GM12878 (cell line): ENCODE data around the gene TMC8. TPM values are rescaled to one million over a fixed set of nuclear protein-coding genes. Genes with fewer than 3 reads are reported as not detected.

Experiments
- BACH1 ChIP-seq: fragments of 450-650 bp; IDR thresholded peaks from 2 replicates; pipeline ENCODE4 v1.6.1; 2017; ENCODE audit warnings: mild to moderate bottlenecking, borderline replicate concordance
- CREM ChIP-seq: IDR thresholded peaks from 2 replicates; pipeline ENCODE4 v1.6.1; 2014; ENCODE audit warnings: antibody characterized with exemption, low read depth
- FOXK2 ChIP-seq: fragments of 450-650 bp; IDR thresholded peaks from 2 replicates; pipeline ENCODE4 v1.6.1; 2017; ENCODE audit warnings: mild to moderate bottlenecking, moderate library complexity
- NFYB ChIP-seq: IDR thresholded peaks from 2 replicates; pipeline ENCODE4 v1.6.1; 2011; ENCODE audit warnings: low read depth, mild to moderate bottlenecking, low read length, improper control_type of control experiment, moderate library complexity; ENCODE audit not compliant: insufficient read depth
- POLR2AphosphoS2 ChIP-seq: IDR thresholded peaks from 2 replicates; pipeline ENCODE4 v1.6.1; 2011; ENCODE audit warnings: low read depth, mild to moderate bottlenecking, low read length, improper control_type of control experiment, moderate library complexity
- RBBP5 ChIP-seq: fragments of 200-600 bp; sonication (generic); conservative IDR thresholded peaks from 2 replicates; pipeline ENCODE4 v1.6.1; 2016
- REST ChIP-seq: IDR thresholded peaks from 2 replicates; pipeline ENCODE4 v1.6.1; 2012; ENCODE audit warnings: mild to moderate bottlenecking, low read depth, low read length
- SPI1 ChIP-seq: IDR thresholded peaks from 2 replicates; pipeline ENCODE4 v1.6.1; 2011; ENCODE audit warnings: low read depth, mild to moderate bottlenecking, low read length, moderate library complexity, borderline replicate concordance; ENCODE audit not compliant: insufficient read depth
- ZBTB33 ChIP-seq: fragments of 450-650 bp; IDR thresholded peaks from 2 replicates; pipeline ENCODE4 v1.6.1; 2017; ENCODE audit warnings: mild to moderate bottlenecking
- ZNF207 ChIP-seq: fragments of 450-650 bp; IDR thresholded peaks from 2 replicates; pipeline ENCODE4 v1.6.1; 2014; ENCODE audit warnings: antibody characterized with exemption, mild to moderate bottlenecking, borderline replicate concordance
- ZNF24 ChIP-seq: fragments of 450-650 bp; IDR thresholded peaks from 2 replicates; pipeline ENCODE4 v1.6.1; 2017; ENCODE audit warnings: antibody characterized with exemption, mild to moderate bottlenecking
- ZNF274 ChIP-seq: IDR thresholded peaks from one replicate; pipeline ENCODE4 v1.8.0; 2011; ENCODE audit not compliant: insufficient read length, insufficient read depth
- polyA plus RNA-seq, 11 experiments: library from polyadenylated mRNA; depleted of rRNA in 4 of 11; unstranded in 6 of 11; stranded (reverse) in 5 of 11; fragments of >200 nt; fragmentation: Nextera tagmentation in 4 of 11; fragmentation: Illumina TruSeq in 1 of 11; extraction: Ambion mirVana in 4 of 11; extraction: Trizol in 1 of 11; gene quantifications; 1 replicate in 1 of 11; 2 replicates in 10 of 11; pipeline versions ENCODE4 v1.2.1 to v1.2.3, GENCODE V29; 2011 to 2016; ENCODE audit warnings: inconsistent platforms in 2 of 11, missing spikeins in 2 of 11, low read depth in 1 of 11
- total RNA-seq, 4 experiments: library from RNA; depleted of rRNA in 3 of 4; stranded (reverse); fragments of >200 nt in 3 of 4; fragmentation: Illumina TruSeq in 1 of 4; extraction: Trizol in 1 of 4; gene quantifications; 2 replicates each; pipeline versions ENCODE4 v1.2.1 to v1.2.3, GENCODE V29; 2013 to 2021
- TF ChIP-seq, protein P1 (sequence below): fragments of 450-650 bp; IDR thresholded peaks from 2 replicates; pipeline ENCODE4 v1.6.1; 2017; ENCODE audit warnings: mild to moderate bottlenecking, moderate library complexity
- TF ChIP-seq, protein P2 (sequence below): fragments of 450-650 bp; formaldehyde crosslinking; IDR thresholded peaks from 2 replicates; pipeline ENCODE4 v1.5.0; 2022; ENCODE audit warnings: mild to moderate bottlenecking, missing genetic modification characterization

TMC8 gene
- total and polyA plus RNA-seq, 10 of the 15 experiments (the other 5 are each of a cell fraction or from before 2014, with no cell fraction given), result 2.7 to 128 (median 40.0) TPM

DNA sequence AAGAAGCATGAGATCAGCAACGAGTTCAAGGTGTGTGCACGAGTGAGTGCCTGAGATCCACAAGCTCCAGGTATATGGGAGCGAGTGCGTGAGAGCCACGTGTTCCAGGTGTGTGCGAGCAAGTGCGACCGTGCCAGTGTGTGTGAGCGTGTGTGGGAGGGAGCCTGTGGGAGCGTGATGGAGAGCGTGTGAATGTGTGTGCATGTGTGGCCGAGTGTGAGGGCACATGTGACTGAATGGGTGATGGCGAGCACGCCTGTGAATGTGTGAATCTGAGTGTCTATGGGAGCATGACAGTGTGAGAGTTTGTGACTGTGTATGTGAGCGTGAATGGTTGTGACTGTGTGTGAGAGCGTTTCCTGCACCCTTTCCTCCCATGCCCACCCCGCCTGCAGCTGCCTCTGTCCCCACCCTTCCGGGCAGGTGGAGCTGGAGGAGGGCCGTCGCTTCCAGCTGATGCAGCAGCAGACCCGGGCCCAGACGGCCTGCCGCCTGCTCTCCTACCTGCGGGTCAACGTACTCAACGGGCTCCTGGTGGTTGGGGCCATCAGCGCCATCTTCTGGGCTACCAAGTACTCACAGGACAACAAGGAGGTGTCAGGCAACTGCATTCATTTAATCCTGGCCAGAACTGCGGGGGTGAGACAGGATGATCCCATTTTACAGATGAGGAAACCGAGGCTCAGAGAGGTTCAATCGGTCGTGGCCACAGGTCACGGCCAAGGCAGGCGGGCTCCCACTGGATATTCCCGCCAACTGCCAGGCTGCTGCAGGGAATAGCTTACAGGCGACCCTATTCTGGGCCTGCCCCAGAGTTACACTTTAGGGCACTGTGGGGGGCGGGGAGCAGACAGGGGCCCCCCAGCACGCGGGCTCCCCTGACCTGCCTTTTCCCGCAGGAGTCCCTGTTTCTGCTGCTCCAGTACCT lies 3.7 kb downstream of the TMC8 start (continued):
- TF ChIP-seq REST (0 out of 2 replicates have a peak, but pooled peaks have one; percentile 11), ZBTB33 (no peak), ZNF24 (peak; percentile 87), BACH1 (peak; percentile 68; the same call in 1 of the 2 replicates), ZNF274 (no peak), RBBP5 (no peak), SPI1 (no peak), FOXK2 (no peak; the same call in 1 of the 2 replicates), ZNF207 (no peak), NFYB (no peak), POLR2AphosphoS2 (no peak), CREM (peak; percentile 48; the same call in 1 of the 2 replicates)
- TF ChIP-seq, protein P1, sequence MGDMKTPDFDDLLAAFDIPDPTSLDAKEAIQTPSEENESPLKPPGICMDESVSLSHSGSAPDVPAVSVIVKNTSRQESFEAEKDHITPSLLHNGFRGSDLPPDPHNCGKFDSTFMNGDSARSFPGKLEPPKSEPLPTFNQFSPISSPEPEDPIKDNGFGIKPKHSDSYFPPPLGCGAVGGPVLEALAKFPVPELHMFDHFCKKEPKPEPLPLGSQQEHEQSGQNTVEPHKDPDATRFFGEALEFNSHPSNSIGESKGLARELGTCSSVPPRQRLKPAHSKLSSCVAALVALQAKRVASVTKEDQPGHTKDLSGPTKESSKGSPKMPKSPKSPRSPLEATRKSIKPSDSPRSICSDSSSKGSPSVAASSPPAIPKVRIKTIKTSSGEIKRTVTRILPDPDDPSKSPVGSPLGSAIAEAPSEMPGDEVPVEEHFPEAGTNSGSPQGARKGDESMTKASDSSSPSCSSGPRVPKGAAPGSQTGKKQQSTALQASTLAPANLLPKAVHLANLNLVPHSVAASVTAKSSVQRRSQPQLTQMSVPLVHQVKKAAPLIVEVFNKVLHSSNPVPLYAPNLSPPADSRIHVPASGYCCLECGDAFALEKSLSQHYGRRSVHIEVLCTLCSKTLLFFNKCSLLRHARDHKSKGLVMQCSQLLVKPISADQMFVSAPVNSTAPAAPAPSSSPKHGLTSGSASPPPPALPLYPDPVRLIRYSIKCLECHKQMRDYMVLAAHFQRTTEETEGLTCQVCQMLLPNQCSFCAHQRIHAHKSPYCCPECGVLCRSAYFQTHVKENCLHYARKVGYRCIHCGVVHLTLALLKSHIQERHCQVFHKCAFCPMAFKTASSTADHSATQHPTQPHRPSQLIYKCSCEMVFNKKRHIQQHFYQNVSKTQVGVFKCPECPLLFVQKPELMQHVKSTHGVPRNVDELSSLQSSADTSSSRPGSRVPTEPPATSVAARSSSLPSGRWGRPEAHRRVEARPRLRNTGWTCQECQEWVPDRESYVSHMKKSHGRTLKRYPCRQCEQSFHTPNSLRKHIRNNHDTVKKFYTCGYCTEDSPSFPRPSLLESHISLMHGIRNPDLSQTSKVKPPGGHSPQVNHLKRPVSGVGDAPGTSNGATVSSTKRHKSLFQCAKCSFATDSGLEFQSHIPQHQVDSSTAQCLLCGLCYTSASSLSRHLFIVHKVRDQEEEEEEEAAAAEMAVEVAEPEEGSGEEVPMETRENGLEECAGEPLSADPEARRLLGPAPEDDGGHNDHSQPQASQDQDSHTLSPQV, result 0 out of 2 replicates have a peak, but pooled peaks have one; percentile 32
- TF ChIP-seq, protein P2, sequence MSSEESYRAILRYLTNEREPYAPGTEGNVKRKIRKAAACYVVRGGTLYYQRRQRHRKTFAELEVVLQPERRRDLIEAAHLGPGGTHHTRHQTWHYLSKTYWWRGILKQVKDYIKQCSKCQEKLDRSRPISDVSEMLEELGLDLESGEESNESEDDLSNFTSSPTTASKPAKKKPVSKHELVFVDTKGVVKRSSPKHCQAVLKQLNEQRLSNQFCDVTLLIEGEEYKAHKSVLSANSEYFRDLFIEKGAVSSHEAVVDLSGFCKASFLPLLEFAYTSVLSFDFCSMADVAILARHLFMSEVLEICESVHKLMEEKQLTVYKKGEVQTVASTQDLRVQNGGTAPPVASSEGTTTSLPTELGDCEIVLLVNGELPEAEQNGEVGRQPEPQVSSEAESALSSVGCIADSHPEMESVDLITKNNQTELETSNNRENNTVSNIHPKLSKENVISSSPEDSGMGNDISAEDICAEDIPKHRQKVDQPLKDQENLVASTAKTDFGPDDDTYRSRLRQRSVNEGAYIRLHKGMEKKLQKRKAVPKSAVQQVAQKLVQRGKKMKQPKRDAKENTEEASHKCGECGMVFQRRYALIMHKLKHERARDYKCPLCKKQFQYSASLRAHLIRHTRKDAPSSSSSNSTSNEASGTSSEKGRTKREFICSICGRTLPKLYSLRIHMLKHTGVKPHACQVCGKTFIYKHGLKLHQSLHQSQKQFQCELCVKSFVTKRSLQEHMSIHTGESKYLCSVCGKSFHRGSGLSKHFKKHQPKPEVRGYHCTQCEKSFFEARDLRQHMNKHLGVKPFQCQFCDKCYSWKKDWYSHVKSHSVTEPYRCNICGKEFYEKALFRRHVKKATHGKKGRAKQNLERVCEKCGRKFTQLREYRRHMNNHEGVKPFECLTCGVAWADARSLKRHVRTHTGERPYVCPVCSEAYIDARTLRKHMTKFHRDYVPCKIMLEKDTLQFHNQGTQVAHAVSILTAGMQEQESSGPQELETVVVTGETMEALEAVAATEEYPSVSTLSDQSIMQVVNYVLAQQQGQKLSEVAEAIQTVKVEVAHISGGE (CRISPR knock-in tag), result no peak
